ENCODE measurements around the gene PALD1.

PALD1 gene

GRCh38 chr10:70490142-70490541 lies 11.6 kb downstream of the PALD1 start:
- H3K27me3 ChIP-seq (ENCODE audit: insufficient read depth, low read length) = no peaks in the 10 kb centered on the region
- no peaks in the 10 kb centered on the region for H3K9me3 ChIP-seq (ENCODE audit: insufficient read depth, low read depth, low read length)
- peaks cover 8% of the 10 kb centered on the region; the same call in 1 of the 2 replicates for H3K36me3 ChIP-seq (ENCODE audit: insufficient read depth, low read length)
- WGBS = 93% methylated on average over 4 of the region's 4 CpGs
- H3K9ac ChIP-seq (ENCODE audit: low read depth, low read length) = no peak overlapping the region
- H3K27ac ChIP-seq (ENCODE audit: low read depth, low read length) = no peak overlapping the region
- H3K4me3 ChIP-seq (ENCODE audit: low read length) = no peak overlapping the region
- H3K4me1 ChIP-seq (ENCODE audit: insufficient read depth, low read length) = peaks cover 28% of the 10 kb centered on the region

- WGBS = 89% methylated on average over 2 of the region's 2 CpGs
- Histone ChIP-seq H3K4me1 (ENCODE audit: insufficient read depth, low read length) (peaks cover 28% of the 10 kb centered on the region), H3K27ac (ENCODE audit: low read depth, low read length) (no peak overlapping the region)
Observed at GRCh38 chr10:70491614-70492013, 13.0 kb downstream of the PALD1 start.

GRCh38 chr10:70492786-70493659 lies 14.5 kb downstream of the PALD1 start:
- H3K9ac ChIP-seq (ENCODE audit: low read depth, low read length) = 0 out of 2 replicates have a peak overlapping the region, but pooled peaks have one; percentile 15
- H3K9me3 ChIP-seq (ENCODE audit: insufficient read depth, low read depth, low read length) = no peaks in the 10 kb centered on the region
- no peak overlapping the region for H3K4me3 ChIP-seq (ENCODE audit: low read length)
- no peak overlapping the region for H3K27ac ChIP-seq (ENCODE audit: low read depth, low read length)
- H3K27me3 ChIP-seq (ENCODE audit: insufficient read depth, low read length) = no peaks in the 10 kb centered on the region
- H3K4me1 ChIP-seq (ENCODE audit: insufficient read depth, low read length) = peaks cover 28% of the 10 kb centered on the region
- WGBS = 87% methylated on average over 10 of the region's 10 CpGs
- no peaks in the 10 kb centered on the region for H3K36me3 ChIP-seq (ENCODE audit: insufficient read depth, low read length)

More at GRCh38 chr10:70491614-70492013, 13.0 kb downstream of the PALD1 start:
- Histone ChIP-seq H3K9ac (ENCODE audit: low read depth, low read length) (no peak overlapping the region), H3K9me3 (ENCODE audit: insufficient read depth, low read depth, low read length) (no peaks in the 10 kb centered on the region), H3K27me3 (ENCODE audit: insufficient read depth, low read length) (no peaks in the 10 kb centered on the region), H3K4me3 (ENCODE audit: low read length) (no peak overlapping the region), H3K36me3 (ENCODE audit: insufficient read depth, low read length) (no peaks in the 10 kb centered on the region)

- Histone ChIP-seq H3K9ac (ENCODE audit: low read depth, low read length) (peak overlapping the region; percentile 15; the same call in 1 of the 2 replicates), H3K27me3 (ENCODE audit: insufficient read depth, low read length) (no peaks in the 10 kb centered on the region), H3K4me1 (ENCODE audit: insufficient read depth, low read length) (peaks cover 28% of the 10 kb centered on the region), H3K9me3 (ENCODE audit: insufficient read depth, low read depth, low read length) (no peaks in the 10 kb centered on the region), H3K4me3 (ENCODE audit: low read length) (no peak overlapping the region), H3K36me3 (ENCODE audit: insufficient read depth, low read length) (no peaks in the 10 kb centered on the region), H3K27ac (ENCODE audit: low read depth, low read length) (no peak overlapping the region)
- WGBS = 37% methylated on average over 9 of the region's 9 CpGs
Observed at GRCh38 chr10:70493660-70494234, 15.2 kb downstream of the PALD1 start.

GRCh38 chr10:70494536-70494935 lies 16.0 kb downstream of the PALD1 start:
- WGBS = 71% methylated on average over 8 of the region's 8 CpGs
- H3K9ac ChIP-seq (ENCODE audit: low read depth, low read length) = no peak overlapping the region
- H3K9me3 ChIP-seq (ENCODE audit: insufficient read depth, low read depth, low read length) = no peaks in the 10 kb centered on the region
- H3K4me1 ChIP-seq (ENCODE audit: insufficient read depth, low read length) = peaks cover 23% of the 10 kb centered on the region
- H3K4me3 ChIP-seq (ENCODE audit: low read length) = no peak overlapping the region
- no peaks in the 10 kb centered on the region for H3K36me3 ChIP-seq (ENCODE audit: insufficient read depth, low read length)
- no peaks in the 10 kb centered on the region for H3K27me3 ChIP-seq (ENCODE audit: insufficient read depth, low read length)
- H3K27ac ChIP-seq (ENCODE audit: low read depth, low read length) = no peak overlapping the region

GRCh38 chr10:70494966-70495365 lies 16.4 kb downstream of the PALD1 start:
- H3K9ac ChIP-seq (ENCODE audit: low read depth, low read length) = no peak overlapping the region
- H3K36me3 ChIP-seq (ENCODE audit: insufficient read depth, low read length) = no peaks in the 10 kb centered on the region
- peaks cover 23% of the 10 kb centered on the region for H3K4me1 ChIP-seq (ENCODE audit: insufficient read depth, low read length)
- no peaks in the 10 kb centered on the region for H3K9me3 ChIP-seq (ENCODE audit: insufficient read depth, low read depth, low read length)
- 92% methylated on average over 13 of the region's 13 CpGs for WGBS
- no peak overlapping the region for H3K4me3 ChIP-seq (ENCODE audit: low read length)
- H3K27me3 ChIP-seq (ENCODE audit: insufficient read depth, low read length) = no peaks in the 10 kb centered on the region
- no peak overlapping the region for H3K27ac ChIP-seq (ENCODE audit: low read depth, low read length)

GRCh38 chr10:70495691-70496261 lies 17.2 kb downstream of the PALD1 start:
- no peaks in the 10 kb centered on the region for H3K9me3 ChIP-seq (ENCODE audit: insufficient read depth, low read depth, low read length)
- 88% methylated on average over 2 of the region's 4 CpGs for WGBS
- no peak overlapping the region for H3K27ac ChIP-seq (ENCODE audit: low read depth, low read length)
- no peak overlapping the region for H3K9ac ChIP-seq (ENCODE audit: low read depth, low read length)
- no peak overlapping the region for H3K4me3 ChIP-seq (ENCODE audit: low read length)
- H3K36me3 ChIP-seq (ENCODE audit: insufficient read depth, low read length) = no peaks in the 10 kb centered on the region
- peaks cover 23% of the 10 kb centered on the region for H3K4me1 ChIP-seq (ENCODE audit: insufficient read depth, low read length)
- no peaks in the 10 kb centered on the region for H3K27me3 ChIP-seq (ENCODE audit: insufficient read depth, low read length)

- Histone ChIP-seq H3K27ac (ENCODE audit: low read depth, low read length) (no peak overlapping the region), H3K9me3 (ENCODE audit: insufficient read depth, low read depth, low read length) (no peaks in the 10 kb centered on the region)
- WGBS = 92% methylated on average over 10 of the region's 13 CpGs
Observed at GRCh38 chr10:70496341-70497119, 18.0 kb downstream of the PALD1 start.

GRCh38 chr10:70497120-70497545 lies 18.6 kb downstream of the PALD1 start:
- Histone ChIP-seq H3K9me3 (ENCODE audit: insufficient read depth, low read depth, low read length) (no peaks in the 10 kb centered on the region), H3K27me3 (ENCODE audit: insufficient read depth, low read length) (no peaks in the 10 kb centered on the region), H3K4me3 (ENCODE audit: low read length) (no peak overlapping the region), H3K36me3 (ENCODE audit: insufficient read depth, low read length) (no peaks in the 10 kb centered on the region), H3K9ac (ENCODE audit: low read depth, low read length) (no peak overlapping the region), H3K27ac (ENCODE audit: low read depth, low read length) (no peak overlapping the region), H3K4me1 (ENCODE audit: insufficient read depth, low read length) (peaks cover 18% of the 10 kb centered on the region)
- 94% methylated on average over 13 of the region's 13 CpGs for WGBS

More at GRCh38 chr10:70496341-70497119, 18.0 kb downstream of the PALD1 start:
- peaks cover 18% of the 10 kb centered on the region for H3K4me1 ChIP-seq (ENCODE audit: insufficient read depth, low read length)
- H3K9ac ChIP-seq (ENCODE audit: low read depth, low read length) = no peak overlapping the region
- no peaks in the 10 kb centered on the region for H3K27me3 ChIP-seq (ENCODE audit: insufficient read depth, low read length)
- no peaks in the 10 kb centered on the region for H3K36me3 ChIP-seq (ENCODE audit: insufficient read depth, low read length)
- no peak overlapping the region for H3K4me3 ChIP-seq (ENCODE audit: low read length)

- H3K36me3 ChIP-seq (ENCODE audit: insufficient read depth, low read length) = no peaks in the 10 kb centered on the region
- H3K9me3 ChIP-seq (ENCODE audit: insufficient read depth, low read depth, low read length) = no peaks in the 10 kb centered on the region
- 0 out of 2 replicates have a peak overlapping the region, but pooled peaks have one; percentile 27 for H3K27ac ChIP-seq (ENCODE audit: low read depth, low read length)
- H3K9ac ChIP-seq (ENCODE audit: low read depth, low read length) = no peak overlapping the region
- no peaks in the 10 kb centered on the region for H3K27me3 ChIP-seq (ENCODE audit: insufficient read depth, low read length)
- peaks cover 7% of the 10 kb centered on the region; the same call in 1 of the 2 replicates for H3K4me1 ChIP-seq (ENCODE audit: insufficient read depth, low read length)
- WGBS = 75% methylated on average over 9 of the region's 10 CpGs
- H3K4me3 ChIP-seq (ENCODE audit: low read length) = no peak overlapping the region
Observed at GRCh38 chr10:70498970-70499835, 20.6 kb downstream of the PALD1 start.
